H9 (cell line): Measurements from ENCODE around the gene ANGPT4. TPM values are rescaled to one million over a fixed set of nuclear protein-coding genes. Genes with fewer than 3 reads are reported as not detected.

Experiments
- DNase-seq: peaks from one replicate; pipeline ENCODE4 v3.0.0-alpha.2; 2017
- H2AFZ ChIP-seq: one replicate; pipeline ENCODE4 v1.6.1; 2013; ENCODE audit warnings: mild to moderate bottlenecking, low read length, control low read depth, moderate library complexity
- H2AK5ac ChIP-seq: 2 replicates; pipeline ENCODE4 v1.6.1; 2013; ENCODE audit warnings: low read length, control low read depth, mixed read lengths; ENCODE audit not compliant: insufficient read length
- H2BK120ac ChIP-seq: one replicate; pipeline ENCODE4 v1.6.1; 2013; ENCODE audit warnings: low read depth, mild to moderate bottlenecking, low read length, control low read depth, inconsistent platforms; ENCODE audit not compliant: poor library complexity, severe bottlenecking
- H2BK12ac ChIP-seq: 2 replicates; pipeline ENCODE4 v1.6.1; 2013; ENCODE audit warnings: low read length, control low read depth, mixed read lengths, low read depth; ENCODE audit not compliant: insufficient read length
- H2BK15ac ChIP-seq: 2 replicates; pipeline ENCODE4 v1.6.1; 2013; ENCODE audit warnings: low read depth, low read length, control low read depth
- H2BK20ac ChIP-seq: one replicate; pipeline ENCODE4 v1.6.1; 2013; ENCODE audit warnings: low read depth, mild to moderate bottlenecking, low read length, control low read depth, inconsistent platforms; ENCODE audit not compliant: poor library complexity, severe bottlenecking
- H2BK5ac ChIP-seq: 2 replicates; pipeline ENCODE4 v1.6.1; 2013; ENCODE audit warnings: low read length, control low read depth, mixed read lengths; ENCODE audit not compliant: insufficient read length
- H3K14ac ChIP-seq: 2 replicates; pipeline ENCODE4 v1.6.1; 2013; ENCODE audit warnings: low read length, control low read depth; ENCODE audit not compliant: insufficient read depth
- H3K18ac ChIP-seq: 2 replicates; pipeline ENCODE4 v1.6.1; 2013; ENCODE audit warnings: low read depth, mild to moderate bottlenecking, mixed read lengths, low read length, control low read depth; ENCODE audit not compliant: insufficient read length
- H3K23ac ChIP-seq: 2 replicates; pipeline ENCODE4 v1.6.1; 2013; ENCODE audit warnings: low read length, control low read depth, mixed read lengths, low read depth; ENCODE audit not compliant: insufficient read length
- H3K23me2 ChIP-seq: 2 replicates; pipeline ENCODE4 v1.6.1; 2013; ENCODE audit warnings: low read depth, mild to moderate bottlenecking, mixed read lengths, low read length, control low read depth; ENCODE audit not compliant: insufficient read length, poor library complexity, severe bottlenecking
- H3K27ac ChIP-seq: 2 replicates; pipeline ENCODE4 v1.5.1; 2013; ENCODE audit warnings: low read length, control low read depth, mixed read lengths, low read depth; ENCODE audit not compliant: insufficient read length
- H3K27me3 ChIP-seq: 2 replicates; pipeline ENCODE4 v1.6.1; 2013; ENCODE audit warnings: low read length, control low read depth, inconsistent platforms; ENCODE audit not compliant: insufficient read depth
- H3K4ac ChIP-seq: 2 replicates; pipeline ENCODE4 v1.6.1; 2013; ENCODE audit warnings: low read depth, mild to moderate bottlenecking, control low read depth, inconsistent platforms, low read length, moderate library complexity
- H3K4me1 ChIP-seq: 2 replicates; pipeline ENCODE4 v1.6.1; 2013; ENCODE audit warnings: low read length, control low read depth, inconsistent platforms; ENCODE audit not compliant: insufficient read depth
- H3K4me2 ChIP-seq: 2 replicates; pipeline ENCODE4 v1.6.1; 2013; ENCODE audit warnings: low read length, control low read depth, mixed read lengths; ENCODE audit not compliant: insufficient read length, insufficient read depth
- H3K56ac ChIP-seq: 2 replicates; pipeline ENCODE4 v1.6.1; 2013; ENCODE audit warnings: low read depth, mild to moderate bottlenecking, mixed read lengths, low read length, control low read depth; ENCODE audit not compliant: insufficient read length
- H3K79me1 ChIP-seq: 2 replicates; pipeline ENCODE4 v1.6.1; 2013; ENCODE audit warnings: low read depth, mild to moderate bottlenecking, moderate library complexity, low read length, control low read depth, inconsistent platforms; ENCODE audit not compliant: insufficient read depth, poor library complexity, severe bottlenecking
- H3K79me2 ChIP-seq: 2 replicates; pipeline ENCODE4 v1.6.1; 2013; ENCODE audit warnings: low read length, control low read depth, inconsistent platforms; ENCODE audit not compliant: insufficient read depth
- H3K9ac ChIP-seq: 2 replicates; pipeline ENCODE4 v1.6.1; 2013; ENCODE audit warnings: low read length, control low read depth, mixed read lengths; ENCODE audit not compliant: insufficient read length; ENCODE audit errors: extremely low read depth
- H3K9me3 ChIP-seq: one replicate; pipeline ENCODE4 v1.6.1; 2013; ENCODE audit warnings: low read depth, low read length, inconsistent platforms; ENCODE audit not compliant: control insufficient read depth
- H3T11ph ChIP-seq: one replicate; pipeline ENCODE4 v1.6.1; 2013; ENCODE audit warnings: mild to moderate bottlenecking, low read length, control low read depth, inconsistent platforms
- H4K20me1 ChIP-seq: one replicate; pipeline ENCODE4 v1.6.1; 2013; ENCODE audit not compliant: control insufficient read depth, insufficient read length, insufficient read depth
- H4K5ac ChIP-seq: 2 replicates; pipeline ENCODE4 v1.6.1; 2013; ENCODE audit warnings: low read depth, mild to moderate bottlenecking, mixed read lengths, low read length, control low read depth; ENCODE audit not compliant: insufficient read length
- H4K8ac ChIP-seq: replicated peaks from 2 replicates; pipeline ENCODE4 v1.6.1; 2013; ENCODE audit warnings: low read length, control low read depth, mixed read lengths, low read depth; ENCODE audit not compliant: insufficient read length
- H4K91ac ChIP-seq: 2 replicates; pipeline ENCODE4 v1.6.1; 2013; ENCODE audit warnings: low read depth, mild to moderate bottlenecking, moderate library complexity, mixed read lengths, low read length, control low read depth; ENCODE audit not compliant: insufficient read length
- H3K27ac Mint-ChIP-seq, 3 experiments: 2 replicates in 2 of 3; 3 replicates in 1 of 3; pipeline ENCODE4 v1.8.0; 2020 to 2021; ENCODE audit warnings: mixed read lengths in 3 of 3, mild to moderate bottlenecking in 1 of 3, moderate library complexity in 1 of 3
- H3K27me3 Mint-ChIP-seq: 2 replicates; pipeline ENCODE4 v1.8.0; 2021; ENCODE audit warnings: low read depth, mild to moderate bottlenecking, moderate library complexity, mixed read lengths
- H3K36me3 Mint-ChIP-seq, 3 experiments: 2 replicates in 2 of 3; 3 replicates in 1 of 3; pipeline ENCODE4 v1.8.0; 2020 to 2021; ENCODE audit warnings: low read depth in 3 of 3, mixed read lengths in 3 of 3; ENCODE audit not compliant: insufficient read depth in 1 of 3
- H3K4me1 Mint-ChIP-seq, 2 experiments: 2 replicates each; pipeline ENCODE4 v1.8.0; 2020; ENCODE audit warnings: mixed read lengths in 2 of 2
- H3K4me3 Mint-ChIP-seq, 2 experiments: 2 replicates in 1 of 2; 3 replicates in 1 of 2; pipeline ENCODE4 v1.8.0; 2020 to 2021; ENCODE audit warnings: mild to moderate bottlenecking in 2 of 2, mixed read lengths in 2 of 2, moderate library complexity in 1 of 2
- H3K9me3 Mint-ChIP-seq, 2 experiments: 2 replicates in 1 of 2; 3 replicates in 1 of 2; pipeline ENCODE4 v1.8.0; 2020; ENCODE audit warnings: mild to moderate bottlenecking in 2 of 2, mixed read lengths in 2 of 2, moderate library complexity in 1 of 2
- WGBS: extraction: QIAGEN DNeasy Blood & Tissue Kit; methylation state at CpG from one replicate; pipeline ENCODE4 v1.1.7; 2013; ENCODE audit warnings: missing lambda C conversion rate, low lambda C conversion rate, mixed read lengths; ENCODE audit not compliant: insufficient read length; ENCODE audit errors: extremely low coverage; 5-methylcytosine and 5-hydroxymethylcytosine counted together
- total RNA-seq: library from RNA; stranded (reverse); gene quantifications from 2 replicates; pipeline ENCODE4 v1.2.1, GENCODE V29; 2021
- TF ChIP-seq, protein P1 (sequence below): fragments of 200-600 bp; sonication (generic); conservative IDR thresholded peaks from 3 replicates; pipeline ENCODE4 v1.8.0; 2021; ENCODE audit warnings: antibody characterized with exemption, mild to moderate bottlenecking

ANGPT4 gene
- total RNA-seq, 1 experiment from 2014 or later, result 0.11 TPM

DNA sequence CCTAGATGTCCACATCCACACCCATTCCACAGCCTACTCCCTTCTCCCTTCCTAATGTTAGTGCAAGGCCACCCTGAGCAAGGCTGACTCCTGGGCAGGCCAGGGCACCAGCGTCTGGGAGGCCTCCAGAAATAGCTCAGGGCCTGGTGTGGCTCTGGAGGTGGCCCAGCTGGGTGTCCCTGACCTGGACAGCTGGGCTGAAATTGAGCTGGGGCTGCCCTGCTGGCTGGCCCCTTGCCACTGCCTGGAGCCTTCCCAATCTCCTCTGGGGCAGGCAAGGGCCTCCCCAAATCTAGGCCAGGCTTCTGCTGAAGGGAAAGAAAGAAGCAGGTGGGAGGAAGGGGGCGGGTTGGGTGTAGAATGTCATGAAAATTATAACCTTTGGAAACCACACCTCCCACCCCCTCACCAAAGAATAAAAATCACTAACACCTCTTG, 80.5 kb downstream of the ANGPT4 start:
- Histone ChIP-seq H3T11ph (no peak overlapping the region), H2BK5ac (no peak overlapping the region), H3K27me3 (peaks cover 4% of the 10 kb centered on the region; the same call in 1 of the 2 replicates), H2AFZ (no peak overlapping the region), H4K8ac (no peak overlapping the region), H4K20me1 (no peaks in the 10 kb centered on the region), H3K23ac (no peak overlapping the region), H2BK15ac (no peak overlapping the region), H2AK5ac (no peak overlapping the region), H3K79me1 (no peaks in the 10 kb centered on the region), H4K5ac (no peak overlapping the region), H3K4me1 (no peaks in the 10 kb centered on the region), H3K4ac (no peak overlapping the region), H3K18ac (no peak overlapping the region), H3K56ac (no peak overlapping the region), H3K9me3 (no peaks in the 10 kb centered on the region), H3K27ac (no peak overlapping the region), H2BK12ac (no peak overlapping the region), H3K23me2 (peaks cover 7% of the 10 kb centered on the region), H3K79me2 (no peaks in the 10 kb centered on the region), H3K14ac (no peak overlapping the region), H2BK120ac (no peak overlapping the region), H2BK20ac (no peak overlapping the region), H3K4me2 (no peak overlapping the region), H3K9ac (no peak overlapping the region), H4K91ac (no peak overlapping the region)
- peaks cover 33% of the 10 kb centered on the region for H3K27me3 Mint-ChIP-seq
- no CpG with 5 or more reads among the region's 2 CpGs for WGBS
- TF ChIP-seq, protein P1, sequence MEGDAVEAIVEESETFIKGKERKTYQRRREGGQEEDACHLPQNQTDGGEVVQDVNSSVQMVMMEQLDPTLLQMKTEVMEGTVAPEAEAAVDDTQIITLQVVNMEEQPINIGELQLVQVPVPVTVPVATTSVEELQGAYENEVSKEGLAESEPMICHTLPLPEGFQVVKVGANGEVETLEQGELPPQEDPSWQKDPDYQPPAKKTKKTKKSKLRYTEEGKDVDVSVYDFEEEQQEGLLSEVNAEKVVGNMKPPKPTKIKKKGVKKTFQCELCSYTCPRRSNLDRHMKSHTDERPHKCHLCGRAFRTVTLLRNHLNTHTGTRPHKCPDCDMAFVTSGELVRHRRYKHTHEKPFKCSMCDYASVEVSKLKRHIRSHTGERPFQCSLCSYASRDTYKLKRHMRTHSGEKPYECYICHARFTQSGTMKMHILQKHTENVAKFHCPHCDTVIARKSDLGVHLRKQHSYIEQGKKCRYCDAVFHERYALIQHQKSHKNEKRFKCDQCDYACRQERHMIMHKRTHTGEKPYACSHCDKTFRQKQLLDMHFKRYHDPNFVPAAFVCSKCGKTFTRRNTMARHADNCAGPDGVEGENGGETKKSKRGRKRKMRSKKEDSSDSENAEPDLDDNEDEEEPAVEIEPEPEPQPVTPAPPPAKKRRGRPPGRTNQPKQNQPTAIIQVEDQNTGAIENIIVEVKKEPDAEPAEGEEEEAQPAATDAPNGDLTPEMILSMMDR, result no peak
- peaks cover 0 to 3% of the 10 kb centered on the region in 2 experiments; a peak in 3 of 5 replicates for H3K9me3 Mint-ChIP-seq
- H3K36me3 Mint-ChIP-seq, result peaks cover 0 to 2% (median 0%) of the 10 kb centered on the region in 3 experiments; a peak in 3 of 7 replicates
- H3K4me3 Mint-ChIP-seq, result no peak overlapping the region; a peak in 1 of 5 replicates
- H3K27ac Mint-ChIP-seq, result no peak overlapping the region
- no peak for DNase-seq
- H3K4me1 Mint-ChIP-seq, result peaks cover 16 to 23% of the 10 kb centered on the region in 2 experiments
